ENCODE data around the gene SPDYA.
A peak's percentile ranks its signal among the peaks of the same experiment; 100 is the strongest.

The SPDYA gene

GRCh38 chr2:28824207-28824606, 13.6 kb downstream of the SPDYA start:
- Histone ChIP-seq H3K4me3 (ENCODE audit: low read depth, low read length) (no peak overlapping the region), H3K9me3 (ENCODE audit: control insufficient read depth, insufficient read depth, low read depth, low read length) (no peaks in the 10 kb centered on the region), H3K36me3 (ENCODE audit: control insufficient read depth, insufficient read depth, low read length) (no peaks in the 10 kb centered on the region), H3K27me3 (ENCODE audit: control insufficient read depth, insufficient read depth, low read length) (no peaks in the 10 kb centered on the region), H3K27ac (ENCODE audit: low read depth, low read length) (no peak overlapping the region), H3K9ac (ENCODE audit: low read length) (no peak overlapping the region), H3K4me1 (ENCODE audit: control insufficient read depth, insufficient read depth, low read length) (no peaks in the 10 kb centered on the region)

GRCh38 chr2:28824870-28825269, 14.2 kb downstream of the SPDYA start:
- no peak overlapping the region for H3K4me3 ChIP-seq (ENCODE audit: low read depth, low read length)
- H3K4me1 ChIP-seq (ENCODE audit: control insufficient read depth, insufficient read depth, low read length): no peaks in the 10 kb centered on the region
- H3K9ac ChIP-seq (ENCODE audit: low read length): no peak overlapping the region
- no peaks in the 10 kb centered on the region for H3K27me3 ChIP-seq (ENCODE audit: control insufficient read depth, insufficient read depth, low read length)
- H3K9me3 ChIP-seq (ENCODE audit: control insufficient read depth, insufficient read depth, low read depth, low read length): no peaks in the 10 kb centered on the region
- no peaks in the 10 kb centered on the region for H3K36me3 ChIP-seq (ENCODE audit: control insufficient read depth, insufficient read depth, low read length)
- H3K27ac ChIP-seq (ENCODE audit: low read depth, low read length): no peak overlapping the region

GRCh38 chr2:28828382-28828781, 17.7 kb downstream of the SPDYA start:
- no peaks in the 10 kb centered on the region for H3K27me3 ChIP-seq (ENCODE audit: control insufficient read depth, insufficient read depth, low read length)
- H3K27ac ChIP-seq (ENCODE audit: low read depth, low read length): no peak overlapping the region
- no peak overlapping the region for H3K4me3 ChIP-seq (ENCODE audit: low read depth, low read length)
- H3K9me3 ChIP-seq (ENCODE audit: control insufficient read depth, insufficient read depth, low read depth, low read length): no peaks in the 10 kb centered on the region
- no peaks in the 10 kb centered on the region for H3K36me3 ChIP-seq (ENCODE audit: control insufficient read depth, insufficient read depth, low read length)
- no peaks in the 10 kb centered on the region for H3K4me1 ChIP-seq (ENCODE audit: control insufficient read depth, insufficient read depth, low read length)
- no peak overlapping the region for H3K9ac ChIP-seq (ENCODE audit: low read length)

- H3K36me3 ChIP-seq (ENCODE audit: control insufficient read depth, insufficient read depth, low read length): no peaks in the 10 kb centered on the region
- H3K9ac ChIP-seq (ENCODE audit: low read length): no peak overlapping the region
- H3K27ac ChIP-seq (ENCODE audit: low read depth, low read length): no peak overlapping the region
- H3K9me3 ChIP-seq (ENCODE audit: control insufficient read depth, insufficient read depth, low read depth, low read length): no peaks in the 10 kb centered on the region
- H3K4me1 ChIP-seq (ENCODE audit: control insufficient read depth, insufficient read depth, low read length): no peaks in the 10 kb centered on the region
- H3K27me3 ChIP-seq (ENCODE audit: control insufficient read depth, insufficient read depth, low read length): no peaks in the 10 kb centered on the region
- H3K4me3 ChIP-seq (ENCODE audit: low read depth, low read length): no peak overlapping the region
These were observed 23.3 kb downstream of the SPDYA start for GRCh38 chr2:28833740-28834470.

- H3K36me3 ChIP-seq (ENCODE audit: control insufficient read depth, insufficient read depth, low read length): no peaks in the 10 kb centered on the region
- no peaks in the 10 kb centered on the region for H3K4me1 ChIP-seq (ENCODE audit: control insufficient read depth, insufficient read depth, low read length)
- H3K9me3 ChIP-seq (ENCODE audit: control insufficient read depth, insufficient read depth, low read depth, low read length): no peaks in the 10 kb centered on the region
- no peak overlapping the region for H3K9ac ChIP-seq (ENCODE audit: low read length)
- no peak overlapping the region for H3K4me3 ChIP-seq (ENCODE audit: low read depth, low read length)
- no peaks in the 10 kb centered on the region for H3K27me3 ChIP-seq (ENCODE audit: control insufficient read depth, insufficient read depth, low read length)
- no peak overlapping the region for H3K27ac ChIP-seq (ENCODE audit: low read depth, low read length)
These were observed 25.1 kb downstream of the SPDYA start for GRCh38 chr2:28835781-28836180.

GRCh38 chr2:28838971-28839370, 28.3 kb downstream of the SPDYA start:
- Histone ChIP-seq H3K27me3 (ENCODE audit: control insufficient read depth, insufficient read depth, low read length) (no peaks in the 10 kb centered on the region), H3K36me3 (ENCODE audit: control insufficient read depth, insufficient read depth, low read length) (no peaks in the 10 kb centered on the region), H3K4me3 (ENCODE audit: low read depth, low read length) (no peak overlapping the region), H3K27ac (ENCODE audit: low read depth, low read length) (no peak overlapping the region), H3K4me1 (ENCODE audit: control insufficient read depth, insufficient read depth, low read length) (no peaks in the 10 kb centered on the region), H3K9ac (ENCODE audit: low read length) (no peak overlapping the region), H3K9me3 (ENCODE audit: control insufficient read depth, insufficient read depth, low read depth, low read length) (no peaks in the 10 kb centered on the region)

GRCh38 chr2:28842042-28842441, 31.4 kb downstream of the SPDYA start:
- no peak overlapping the region for H3K4me3 ChIP-seq (ENCODE audit: low read depth, low read length)

GRCh38 chr2:28855193-28855592, 44.6 kb downstream of the SPDYA start:
- Histone ChIP-seq H3K4me3 (ENCODE audit: low read depth, low read length) (no peak overlapping the region), H3K27ac (ENCODE audit: low read depth, low read length) (no peak overlapping the region), H3K9ac (ENCODE audit: low read length) (no peak overlapping the region), H3K36me3 (ENCODE audit: control insufficient read depth, insufficient read depth, low read length) (peaks cover 22% of the 10 kb centered on the region), H3K9me3 (ENCODE audit: control insufficient read depth, insufficient read depth, low read depth, low read length) (no peaks in the 10 kb centered on the region), H3K27me3 (ENCODE audit: control insufficient read depth, insufficient read depth, low read length) (no peaks in the 10 kb centered on the region), H3K4me1 (ENCODE audit: control insufficient read depth, insufficient read depth, low read length) (no peaks in the 10 kb centered on the region)

More at GRCh38 chr2:28842042-28842441, 31.4 kb downstream of the SPDYA start:
- Histone ChIP-seq H3K27me3 (ENCODE audit: control insufficient read depth, insufficient read depth, low read length) (no peaks in the 10 kb centered on the region), H3K9me3 (ENCODE audit: control insufficient read depth, insufficient read depth, low read depth, low read length) (no peaks in the 10 kb centered on the region), H3K36me3 (ENCODE audit: control insufficient read depth, insufficient read depth, low read length) (no peaks in the 10 kb centered on the region), H3K4me1 (ENCODE audit: control insufficient read depth, insufficient read depth, low read length) (no peaks in the 10 kb centered on the region), H3K27ac (ENCODE audit: low read depth, low read length) (no peak overlapping the region), H3K9ac (ENCODE audit: low read length) (no peak overlapping the region)

GRCh38 chr2:28855977-28856376, 45.3 kb downstream of the SPDYA start:
- H3K4me3 ChIP-seq (ENCODE audit: low read depth, low read length): no peak overlapping the region
- no peaks in the 10 kb centered on the region for H3K27me3 ChIP-seq (ENCODE audit: control insufficient read depth, insufficient read depth, low read length)
- H3K27ac ChIP-seq (ENCODE audit: low read depth, low read length): no peak overlapping the region
- H3K4me1 ChIP-seq (ENCODE audit: control insufficient read depth, insufficient read depth, low read length): no peaks in the 10 kb centered on the region
- no peak overlapping the region for H3K9ac ChIP-seq (ENCODE audit: low read length)
- H3K9me3 ChIP-seq (ENCODE audit: control insufficient read depth, insufficient read depth, low read depth, low read length): no peaks in the 10 kb centered on the region
- H3K36me3 ChIP-seq (ENCODE audit: control insufficient read depth, insufficient read depth, low read length): peaks cover 29% of the 10 kb centered on the region

- Histone ChIP-seq H3K9me3 (ENCODE audit: control insufficient read depth, insufficient read depth, low read depth, low read length) (no peaks in the 10 kb centered on the region), H3K4me3 (ENCODE audit: low read depth, low read length) (peak overlapping the region; percentile 77), H3K4me1 (ENCODE audit: control insufficient read depth, insufficient read depth, low read length) (peaks cover 10% of the 10 kb centered on the region; the same call in 1 of the 2 replicates), H3K27me3 (ENCODE audit: control insufficient read depth, insufficient read depth, low read length) (no peaks in the 10 kb centered on the region; the same call in 1 of the 2 replicates), H3K27ac (ENCODE audit: low read depth, low read length) (no peak overlapping the region), H3K36me3 (ENCODE audit: control insufficient read depth, insufficient read depth, low read length) (peaks cover 13% of the 10 kb centered on the region), H3K9ac (ENCODE audit: low read length) (no peak overlapping the region)
These were observed 58.0 kb downstream of the SPDYA start for GRCh38 chr2:28868611-28869010.

- peak overlapping the region; percentile 15; the same call in 1 of the 2 replicates for H3K27ac ChIP-seq (ENCODE audit: low read depth, low read length)
- H3K4me1 ChIP-seq (ENCODE audit: control insufficient read depth, insufficient read depth, low read length): peaks cover 10% of the 10 kb centered on the region; the same call in 1 of the 2 replicates
- peak overlapping the region; percentile 83 for H3K9ac ChIP-seq (ENCODE audit: low read length)
- H3K9me3 ChIP-seq (ENCODE audit: control insufficient read depth, insufficient read depth, low read depth, low read length): no peaks in the 10 kb centered on the region
- peaks cover 4% of the 10 kb centered on the region for H3K36me3 ChIP-seq (ENCODE audit: control insufficient read depth, insufficient read depth, low read length)
- H3K4me3 ChIP-seq (ENCODE audit: low read depth, low read length): peak overlapping the region; percentile 77
- H3K27me3 ChIP-seq (ENCODE audit: control insufficient read depth, insufficient read depth, low read length): no peaks in the 10 kb centered on the region; the same call in 1 of the 2 replicates
These were observed 59.0 kb downstream of the SPDYA start for GRCh38 chr2:28869494-28870145.
